CD4-positive, alpha-beta T cell (primary cell): ENCODE results near the gene VILL. TPM values are rescaled to one million over a fixed set of nuclear protein-coding genes. Genes with fewer than 3 reads are reported as not detected.

Source experiments
- ATAC-seq: fragments of 200-7000 bp; cut with Tn5 transposase; one replicate; pipeline ENCODE4 v1.10.0; 2022; ENCODE audit warnings: mild to moderate bottlenecking; ENCODE audit not compliant: poor library complexity
- CTCF ChIA-PET: fragments of 350-600 bp; sonication (Branson Sonifier 250); formaldehyde crosslinking; loops from one replicate; lab custom pipeline; 2021; ENCODE audit warnings: antibody characterized with exemption, inconsistent platforms; lab: Charles Lee
- POLR2A ChIA-PET: fragments of 350-600 bp; sonication (Branson Sonifier 250); formaldehyde crosslinking; loops from one replicate; lab custom pipeline; 2021; ENCODE audit warnings: antibody characterized with exemption, inconsistent platforms; lab: Charles Lee
- DNase-seq, 14 experiments: peaks; one replicate each; pipeline ENCODE4 v3.0.0-alpha.2; 2013 to 2020; ENCODE audit warnings: mixed read lengths in 2 of 14
- H3K27ac ChIP-seq, 2 donors: one replicate each; pipeline versions ENCODE4 v1.5.1 to v1.7.0; 2013; ENCODE audit warnings: low read length in 2 of 2, low read depth in 1 of 2, mild to moderate bottlenecking in 1 of 2
- H3K27me3 ChIP-seq, 2 experiments: 1 replicate in 1 of 2; 2 replicates in 1 of 2; pipeline versions ENCODE4 v1.6.1 to v1.7.0; 2013; ENCODE audit warnings: low read length in 2 of 2, control low read depth in 1 of 2, mild to moderate bottlenecking in 1 of 2, moderate library complexity in 1 of 2; ENCODE audit not compliant: insufficient read depth in 2 of 2, control insufficient read depth in 1 of 2
- H3K36me3 ChIP-seq: one replicate; pipeline ENCODE4 v1.6.1; 2013; ENCODE audit warnings: low read length, control low read depth; ENCODE audit not compliant: insufficient read depth
- H3K4me1 ChIP-seq: one replicate; pipeline ENCODE4 v1.6.1; 2013; ENCODE audit warnings: low read length, control low read depth; ENCODE audit not compliant: insufficient read depth
- H3K4me3 ChIP-seq: one replicate; pipeline ENCODE4 v1.5.1; 2013; ENCODE audit warnings: mild to moderate bottlenecking, low read length, moderate library complexity
- H3K9me3 ChIP-seq, 2 experiments: 1 replicate in 1 of 2; 2 replicates in 1 of 2; pipeline versions ENCODE4 v1.6.1 to v1.7.0; 2013; ENCODE audit warnings: low read length in 2 of 2, mild to moderate bottlenecking in 2 of 2, control low read depth in 1 of 2, moderate library complexity in 1 of 2; ENCODE audit not compliant: control insufficient read depth in 1 of 2, insufficient read depth in 1 of 2
- H3K27ac Mint-ChIP-seq: one replicate; pipeline ENCODE4 v1.8.0; 2020; ENCODE audit warnings: mixed read lengths
- H3K27me3 Mint-ChIP-seq: one replicate; pipeline ENCODE4 v1.8.0; 2021; ENCODE audit warnings: mixed read lengths
- H3K36me3 Mint-ChIP-seq: one replicate; pipeline ENCODE4 v1.8.0; 2021; ENCODE audit warnings: low read depth, mixed read lengths
- H3K4me1 Mint-ChIP-seq: one replicate; pipeline ENCODE4 v1.8.0; 2021; ENCODE audit warnings: low read depth, mixed read lengths
- H3K4me3 Mint-ChIP-seq: one replicate; pipeline ENCODE4 v1.8.0; 2020; ENCODE audit warnings: mild to moderate bottlenecking, mixed read lengths
- H3K9me3 Mint-ChIP-seq: one replicate; pipeline ENCODE4 v1.8.0; 2020; ENCODE audit warnings: mixed read lengths
- CTCF ChIP-seq: fragments of 200-600 bp; IDR thresholded peaks from one replicate; pipeline ENCODE4 v1.8.0; 2022; ENCODE audit warnings: antibody characterized with exemption, mild to moderate bottlenecking
- intact Hi-C, 2 experiments: fragments of 100-400 bp; cut with DNase I in 1 of 2; cut with micrococcal nuclease in 1 of 2; formaldehyde crosslinking; loops; one replicate each; pipeline versions ENCODE4 v1.15.1 to v1.9.0; 2023 to 2025; cut with DNase I, micrococcal nuclease
- total RNA-seq, 174 experiments: library from RNA in 2 of 174; stranded (reverse) in 2 of 174; gene quantifications; one replicate each; pipeline ENCODE4 v1.2.3 and lab custom pipeline; 2021 to 2026

Gene VILL
- total RNA-seq, 2 experiments from 2014 or later: 23.2 to 24.4 TPM

DNA sequence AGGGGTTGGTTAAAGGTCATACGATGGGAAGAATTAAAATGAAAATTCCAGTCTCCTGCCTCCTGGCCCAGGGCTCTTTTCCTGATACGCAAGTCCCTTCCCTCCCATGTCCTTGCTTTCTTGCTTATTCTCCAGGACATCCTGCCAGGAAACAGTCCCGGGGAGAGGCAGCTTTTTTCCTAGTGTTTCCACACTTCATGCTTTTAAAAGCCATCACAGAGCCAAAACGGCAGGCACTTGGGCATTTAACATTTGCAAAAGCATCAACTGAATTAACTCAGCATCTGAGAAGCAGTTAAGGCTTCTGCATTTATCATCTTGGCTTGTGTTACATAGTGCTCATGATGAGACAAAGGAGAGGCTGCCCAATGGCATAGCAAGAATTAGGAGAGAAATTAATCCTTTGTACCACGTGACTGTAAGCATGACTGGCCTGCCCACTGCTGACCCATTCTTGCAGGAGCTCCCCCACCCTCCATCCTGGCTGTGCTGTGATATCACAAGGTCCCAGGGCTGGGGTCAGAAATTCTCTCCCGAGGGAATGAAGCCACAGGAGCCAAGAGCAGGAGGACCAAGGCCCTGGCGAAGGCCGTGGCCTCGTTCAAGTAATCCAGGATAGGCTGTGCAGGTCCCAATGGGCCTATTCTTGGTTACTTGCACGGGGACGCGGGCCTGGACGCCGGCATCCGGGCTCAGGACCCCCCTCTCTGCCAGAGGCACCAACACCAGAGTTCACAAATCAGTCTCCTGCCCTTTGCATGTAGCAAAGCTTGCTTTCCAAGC is 21.6 kb upstream of the VILL start:
- H3K4me1 Mint-ChIP-seq: no peaks in the 10 kb centered on the region
- H3K27ac ChIP-seq: no peak overlapping the region
- no peak overlapping the region for H3K4me3 Mint-ChIP-seq
- H3K4me1 ChIP-seq: peaks cover 4% of the 10 kb centered on the region
- no peaks in the 10 kb centered on the region for H3K27me3 ChIP-seq
- ChIA-PET POLR2A (interaction anchor here (0.6 to 2.2 kb wide), 2 partner anchors 113 to 116 kb away, joined by 3 to 6 read pairs; no protein-coding TSS in a partner anchor), CTCF (no interaction called here)
- ATAC-seq: no peak
- H3K27me3 Mint-ChIP-seq: no peaks in the 10 kb centered on the region
- TF ChIP-seq CTCF: no peak
- H3K4me3 ChIP-seq: no peak overlapping the region
- no peaks in the 10 kb centered on the region for H3K9me3 Mint-ChIP-seq
- no peak for DNase-seq
- no peaks in the 10 kb centered on the region for H3K36me3 ChIP-seq
- no peaks in the 10 kb centered on the region for H3K36me3 Mint-ChIP-seq
- no peak overlapping the region for H3K27ac Mint-ChIP-seq
- H3K9me3 ChIP-seq: no peaks in the 10 kb centered on the region
- intact Hi-C loops: no loop called here

- peaks cover 7% of the 10 kb centered on the region for H3K4me1 ChIP-seq
- H3K36me3 Mint-ChIP-seq: no peaks in the 10 kb centered on the region
- no peaks in the 10 kb centered on the region for H3K27me3 ChIP-seq
- H3K27ac ChIP-seq: no peak overlapping the region
- H3K27ac Mint-ChIP-seq: no peak overlapping the region
- TF ChIP-seq CTCF: no peak
- ChIA-PET POLR2A (no interaction called here), CTCF (no interaction called here)
- no peak overlapping the region for H3K4me3 ChIP-seq
- H3K36me3 ChIP-seq: no peaks in the 10 kb centered on the region
- intact Hi-C loops: loop anchor here in 1 of 2 experiments (5.0 to 10.0 kb wide), 3 partner anchors 375 to 685 kb away; partner anchors contain the start of gene XYLB
- ATAC-seq: no peak
- H3K27me3 Mint-ChIP-seq: no peaks in the 10 kb centered on the region
- no peak overlapping the region for H3K4me3 Mint-ChIP-seq
- H3K9me3 ChIP-seq: no peaks in the 10 kb centered on the region
- H3K9me3 Mint-ChIP-seq: no peaks in the 10 kb centered on the region
- peaks cover 2% of the 10 kb centered on the region for H3K4me1 Mint-ChIP-seq
- no peak for DNase-seq
These were observed 20.9 kb upstream of the VILL start for GRCh38 chr3:37969596-37970100.

DNA sequence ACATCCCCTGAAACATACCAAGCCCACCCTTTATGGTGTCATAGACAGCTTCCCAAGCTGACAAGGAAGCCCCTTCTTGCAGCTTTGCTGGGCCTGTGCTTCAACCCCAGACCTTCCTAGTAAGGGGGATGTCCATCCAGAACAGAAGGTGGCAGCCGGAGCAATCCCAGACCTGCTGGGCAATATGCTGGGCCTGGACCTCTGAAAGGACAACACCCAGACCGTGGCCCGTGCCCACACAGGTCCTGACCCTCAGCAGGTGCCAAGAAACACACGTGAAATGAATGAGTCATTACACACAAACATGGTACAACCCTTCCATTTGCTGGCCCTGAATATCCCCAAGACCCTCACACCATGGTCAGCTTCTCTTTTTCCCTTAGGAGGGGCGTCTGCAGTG is 19.8 kb upstream of the VILL start:
- Mint-ChIP-seq H3K36me3 (no peaks in the 10 kb centered on the region), H3K9me3 (no peaks in the 10 kb centered on the region), H3K4me3 (no peak overlapping the region), H3K27ac (no peak overlapping the region), H3K27me3 (no peaks in the 10 kb centered on the region), H3K4me1 (peaks cover 4% of the 10 kb centered on the region)
- Histone ChIP-seq H3K36me3 (no peaks in the 10 kb centered on the region), H3K27me3 (no peaks in the 10 kb centered on the region), H3K4me1 (peaks cover 10% of the 10 kb centered on the region), H3K4me3 (no peak overlapping the region), H3K27ac (no peak overlapping the region), H3K9me3 (no peaks in the 10 kb centered on the region)
- intact Hi-C loops: loop anchor here in 1 of 2 experiments (5.0 to 10.0 kb wide), 3 partner anchors 374 to 684 kb away; partner anchors contain the start of gene XYLB
- DNase-seq (no peak), ATAC-seq (no peak)
- no peak for TF ChIP-seq CTCF
- ChIA-PET POLR2A (no interaction called here), CTCF (no interaction called here)
